Posterior cingulate gyrus (tissue), 11 donors: ENCODE measurements around the gene CSTPP1.

Experiments used
- DNase-seq, 10 donors: peaks; one replicate each; pipeline versions ENCODE4 v3.0.0 to v3.0.0-alpha.2; 2020 to 2021; ENCODE audit warnings: mixed read lengths in 3 of 10
- intact Hi-C: fragments of 100-400 bp; cut with DNase I; formaldehyde crosslinking; loops from one replicate; pipeline ENCODE4 v1.15.1; 2023

Gene CSTPP1

GRCh38 chr11:47021527-47021818 lies 84.9 kb downstream of the CSTPP1 start:
- DNase-seq: no peak
- intact Hi-C loops: no loop called here

DNA sequence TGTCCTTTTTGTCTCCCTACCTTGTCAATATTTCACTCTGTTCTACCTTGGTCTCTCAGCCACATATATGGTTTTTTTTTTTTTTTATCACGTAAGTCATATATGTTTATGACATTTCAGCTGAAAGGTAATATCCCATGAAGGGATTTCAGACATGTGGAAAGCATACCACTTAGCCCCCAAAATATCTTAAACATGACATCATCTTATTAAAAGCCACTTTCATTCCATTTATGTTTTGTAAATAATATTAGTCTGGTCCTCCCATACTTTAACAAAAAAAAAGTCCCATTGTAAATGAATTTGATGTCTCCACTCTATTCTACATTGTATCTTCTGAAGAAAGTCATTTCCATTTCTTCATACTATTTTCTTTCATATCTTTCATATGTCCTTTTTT lies 85.4 kb downstream of the CSTPP1 start:
- no peak for DNase-seq
- intact Hi-C loops: no loop called here

DNA sequence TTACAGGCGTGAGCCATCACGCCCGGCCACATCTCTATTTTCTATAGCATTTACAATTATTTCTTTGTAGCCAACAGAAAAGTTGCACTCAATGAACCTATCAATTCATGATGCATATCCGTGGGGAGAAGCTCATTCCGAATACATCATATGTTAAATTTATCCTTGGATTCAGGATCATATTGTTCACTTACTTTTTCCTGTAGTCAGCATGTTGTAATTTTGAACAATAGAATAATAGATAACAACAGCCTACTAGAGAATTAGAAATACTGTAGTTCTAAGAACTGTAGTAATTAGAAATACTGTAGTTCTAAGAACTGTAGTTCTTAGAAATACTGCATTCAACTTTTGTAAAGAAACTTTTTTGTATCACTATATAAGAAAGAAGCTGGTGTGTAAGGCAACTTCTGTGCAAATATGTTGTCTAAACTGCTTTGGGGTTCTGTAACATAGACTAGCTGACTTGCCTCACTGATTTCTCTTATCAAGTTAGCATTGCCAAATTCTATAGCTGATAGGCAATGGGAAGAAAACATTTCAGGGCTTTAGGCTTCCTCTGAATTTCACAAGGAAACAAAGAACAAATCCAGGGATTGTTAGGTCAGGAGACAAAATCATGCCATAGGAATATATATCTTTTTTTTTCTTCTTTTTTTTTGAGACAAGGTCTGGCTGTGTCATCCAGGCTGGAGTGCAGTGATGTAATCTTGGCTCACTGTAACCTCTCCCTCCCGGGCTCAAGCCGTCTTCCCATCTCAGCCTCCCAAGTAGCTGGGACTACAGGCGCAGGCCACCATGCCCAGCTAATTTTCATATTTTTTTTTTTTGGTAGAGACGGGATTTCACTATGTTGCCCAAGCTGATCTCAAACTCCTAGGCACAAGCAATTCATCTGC lies 91.9 kb downstream of the CSTPP1 start:
- intact Hi-C loops: no loop called here
- no peak for DNase-seq

DNA sequence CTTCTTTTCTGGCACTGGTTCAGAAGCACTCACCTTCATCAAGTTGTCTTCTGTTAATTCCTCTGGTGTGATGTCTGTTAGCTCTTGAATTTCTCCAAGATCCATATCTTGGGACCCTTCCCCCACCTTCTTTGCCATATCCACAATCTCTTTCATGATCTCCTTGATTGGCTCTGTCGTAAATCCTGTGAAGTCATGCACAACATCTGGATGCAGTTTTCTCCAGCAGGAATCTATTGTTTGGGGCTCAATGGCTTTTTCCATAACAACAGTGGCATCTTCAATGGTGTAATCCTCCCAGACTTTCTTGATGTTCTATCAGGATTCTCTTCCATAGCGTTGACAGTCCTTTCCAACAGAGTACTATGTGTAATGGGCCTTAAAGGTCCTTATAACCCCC lies 96.9 kb downstream of the CSTPP1 start:
- DNase-seq: no peak
- intact Hi-C loops: no loop called here

DNA sequence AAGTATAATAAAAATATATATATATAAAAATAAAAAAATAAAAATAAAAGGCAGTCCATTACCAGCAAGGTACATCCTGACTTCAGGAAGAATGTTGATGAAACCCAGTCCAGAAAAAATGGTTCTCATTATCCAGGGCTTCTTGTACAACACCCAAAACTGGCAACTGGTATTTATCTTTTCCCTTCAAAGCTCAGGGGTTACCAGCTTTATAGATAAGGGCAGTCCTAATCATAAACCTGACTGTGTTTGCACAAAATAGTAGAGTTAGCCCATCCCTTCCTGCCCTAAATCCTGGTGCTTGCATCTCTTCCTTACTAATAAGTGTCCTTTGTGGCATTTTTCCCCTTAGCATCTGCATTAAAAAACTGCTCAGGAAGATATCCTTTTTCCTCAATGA lies 97.5 kb downstream of the CSTPP1 start:
- DNase-seq: no peak

DNA sequence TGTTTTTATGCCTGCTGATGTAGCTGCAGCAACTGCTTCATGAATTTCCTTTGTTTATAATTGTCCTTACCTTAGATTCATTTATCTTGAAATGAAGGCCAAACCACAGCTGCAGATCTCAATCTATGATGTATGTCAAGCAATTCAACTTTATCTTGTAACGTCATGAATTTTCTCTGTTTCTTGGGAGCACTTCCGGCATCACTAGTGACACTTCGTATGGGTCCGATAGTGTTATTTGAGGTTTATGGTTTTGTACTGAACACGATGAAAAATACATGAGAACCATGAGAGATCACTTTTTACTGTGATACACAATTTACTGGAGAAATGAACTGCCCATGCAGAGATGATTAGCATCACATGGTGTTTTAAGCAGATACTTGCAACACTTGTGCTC lies 98.5 kb downstream of the CSTPP1 start:
- DNase-seq: no peak
- intact Hi-C loops: no loop called here

More for the DNA sequence above, 97.5 kb downstream of the CSTPP1 start:
- intact Hi-C loops: no loop called here

- no peak for DNase-seq
- intact Hi-C loops: no loop called here
Measured at GRCh38 chr11:47044119-47044518, 107.6 kb downstream of the CSTPP1 start.

GRCh38 chr11:47047972-47048371 lies 111.4 kb downstream of the CSTPP1 start:
- DNase-seq: no peak
- intact Hi-C loops: no loop called here

DNA sequence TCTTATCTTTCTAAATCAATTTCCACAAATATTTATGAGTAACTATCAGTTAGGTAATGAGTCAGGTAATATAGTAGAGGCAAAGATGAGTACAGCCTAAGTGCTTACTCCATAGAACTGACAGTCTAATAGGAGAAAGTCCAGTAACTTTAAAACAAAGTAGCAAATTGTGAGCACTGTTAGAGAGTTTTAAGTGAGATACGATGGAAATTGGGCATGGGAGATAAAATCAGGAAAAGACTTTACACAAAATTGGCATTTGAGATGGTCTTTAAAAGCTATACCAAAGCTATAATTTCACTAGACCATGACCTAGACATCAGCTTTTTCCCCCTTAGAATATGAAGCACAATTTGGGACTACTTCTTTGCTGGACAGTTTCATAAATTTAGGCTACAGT lies 113.7 kb downstream of the CSTPP1 start:
- intact Hi-C loops: no loop called here
- no peak for DNase-seq

GRCh38 chr11:47051217-47051616 lies 114.7 kb downstream of the CSTPP1 start:
- intact Hi-C loops: no loop called here

GRCh38 chr11:47052165-47052564 lies 115.6 kb downstream of the CSTPP1 start:
- no peak for DNase-seq
- intact Hi-C loops: no loop called here

More at GRCh38 chr11:47051217-47051616, 114.7 kb downstream of the CSTPP1 start:
- DNase-seq: no peak

GRCh38 chr11:47052576-47052975 lies 116.0 kb downstream of the CSTPP1 start:
- DNase-seq: no peak
- intact Hi-C loops: no loop called here

DNA sequence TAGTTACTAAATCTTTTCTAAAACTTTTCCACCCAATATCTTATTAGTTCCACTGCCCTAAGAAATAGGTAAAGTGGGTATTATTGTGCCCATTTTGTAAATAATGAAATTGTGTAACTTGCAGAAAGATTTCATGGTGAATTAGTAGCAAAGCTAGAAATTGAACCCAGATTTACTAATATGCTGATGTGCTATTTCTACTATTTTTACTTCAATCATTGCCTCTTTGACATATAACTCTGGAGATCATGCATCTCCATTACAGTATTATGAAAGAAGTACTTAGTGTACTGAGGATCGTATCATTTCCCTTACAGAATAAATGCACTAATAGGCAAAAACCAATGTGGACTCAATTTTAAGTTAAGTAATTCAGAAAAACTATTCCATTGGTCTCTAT lies 119.0 kb downstream of the CSTPP1 start:
- intact Hi-C loops: no loop called here
- no peak for DNase-seq

DNA sequence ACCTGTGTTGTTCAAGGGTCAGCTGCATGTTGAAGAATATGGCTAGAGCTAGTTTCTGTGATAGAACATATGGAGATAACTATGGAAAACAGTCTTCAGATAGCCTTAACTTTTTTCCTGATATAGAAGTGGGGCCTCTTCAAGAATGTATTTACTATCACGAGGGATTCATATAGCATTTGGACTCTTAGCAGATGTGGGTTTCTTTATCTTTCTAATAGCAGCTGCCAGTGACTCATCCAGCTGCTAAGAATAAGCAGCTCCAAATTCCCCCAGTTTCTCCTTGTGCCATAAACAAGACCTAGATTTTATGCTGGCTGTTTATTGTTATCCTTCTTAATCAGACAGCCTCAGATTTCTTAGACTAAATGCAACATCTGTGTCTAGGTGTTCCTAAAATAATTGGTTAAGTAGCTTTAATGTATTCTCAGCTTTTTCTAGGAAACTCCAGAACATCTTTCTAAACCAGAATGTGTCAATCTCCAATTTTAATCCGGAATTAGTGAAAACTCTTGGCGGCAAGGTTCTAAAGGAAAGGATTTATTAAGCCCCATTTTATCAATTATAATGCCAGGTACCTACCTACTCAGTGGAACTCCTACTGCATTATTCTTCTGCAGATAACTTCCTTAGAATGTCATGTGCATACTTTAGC lies 119.8 kb downstream of the CSTPP1 start:
- intact Hi-C loops: no loop called here
- no peak for DNase-seq

- no peak for DNase-seq
- intact Hi-C loops: no loop called here
Measured at GRCh38 chr11:47057365-47057764, 120.8 kb downstream of the CSTPP1 start.

DNA sequence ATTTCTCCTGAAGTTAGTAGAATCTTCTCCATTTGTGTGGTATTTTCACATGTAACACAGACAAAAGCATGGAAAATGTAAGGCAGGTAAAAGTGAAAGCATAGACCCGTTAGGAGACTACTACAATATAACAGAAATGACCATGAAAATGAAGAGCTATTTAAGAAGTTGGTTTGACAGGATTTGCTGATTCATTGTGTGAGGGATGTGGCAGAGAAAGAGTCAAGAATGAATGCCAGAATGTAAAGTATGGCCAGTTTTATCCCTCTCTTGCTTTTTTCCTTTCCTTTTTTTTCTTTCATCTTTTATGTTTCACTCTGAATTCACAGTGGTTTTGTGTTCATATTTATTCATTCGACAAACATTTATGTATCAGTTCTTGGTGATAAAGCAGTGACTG lies 124.2 kb downstream of the CSTPP1 start:
- intact Hi-C loops: no loop called here
- no peak for DNase-seq

GRCh38 chr11:47061429-47062178 lies 125.0 kb downstream of the CSTPP1 start:
- DNase-seq: no peak
- intact Hi-C loops: no loop called here

- no peak for DNase-seq
- intact Hi-C loops: no loop called here
Measured at GRCh38 chr11:47062736-47063135, 126.2 kb downstream of the CSTPP1 start.

- DNase-seq: no peak
- intact Hi-C loops: no loop called here
Measured at GRCh38 chr11:47067401-47067800, 130.8 kb downstream of the CSTPP1 start.

GRCh38 chr11:47070769-47071168 lies 134.2 kb downstream of the CSTPP1 start:
- intact Hi-C loops: no loop called here

GRCh38 chr11:47071341-47071740 lies 134.8 kb downstream of the CSTPP1 start:
- no peak for DNase-seq
- intact Hi-C loops: no loop called here

More at GRCh38 chr11:47070769-47071168, 134.2 kb downstream of the CSTPP1 start:
- no peak for DNase-seq
